Bronchial epithelial cell (primary cell): ENCODE results near the gene PYY. TPM values are rescaled to one million over a fixed set of nuclear protein-coding genes. Genes with fewer than 3 reads are reported as not detected.
A peak's percentile ranks its signal among the peaks of the same experiment; 100 is the strongest.

Experiments used
- DNase-seq: peaks from one replicate; pipeline ENCODE4 v3.0.0-alpha.2; 2010; ENCODE audit warnings: low read depth
- FAIRE-seq: peaks from 2 replicates; lab custom pipeline; 2011; peaks lifted over from hg19 to GRCh38; lab: Jason Lieb, UNC
- H3K27me3 ChIP-seq: 2 replicates; pipeline ENCODE4 v1.5.1; 2011; ENCODE audit warnings: low read length; ENCODE audit not compliant: control insufficient read depth, insufficient read depth
- H3K36me3 ChIP-seq: 2 replicates; pipeline ENCODE4 v1.5.1; 2011; ENCODE audit warnings: low read length; ENCODE audit not compliant: control insufficient read depth, insufficient read depth
- H3K4me3 ChIP-seq: 2 replicates; pipeline ENCODE4 v1.5.1; 2011; ENCODE audit warnings: mild to moderate bottlenecking, low read depth, low read length, control low read depth
- CTCF ChIP-seq: IDR thresholded peaks from 2 replicates; pipeline ENCODE4 v1.5.1; 2011; ENCODE audit warnings: mild to moderate bottlenecking, moderate library complexity, low read length, control low read depth, inconsistent platforms; ENCODE audit not compliant: insufficient read depth, severe bottlenecking
- total RNA-seq: library from RNA; depleted of rRNA; stranded (reverse); fragments of >200 nt; gene quantifications from 2 replicates; pipeline ENCODE4 v1.2.1, GENCODE V29; 2014

PYY gene
- total RNA-seq, 1 donor from 2014 or later, result 0.79 TPM

DNA sequence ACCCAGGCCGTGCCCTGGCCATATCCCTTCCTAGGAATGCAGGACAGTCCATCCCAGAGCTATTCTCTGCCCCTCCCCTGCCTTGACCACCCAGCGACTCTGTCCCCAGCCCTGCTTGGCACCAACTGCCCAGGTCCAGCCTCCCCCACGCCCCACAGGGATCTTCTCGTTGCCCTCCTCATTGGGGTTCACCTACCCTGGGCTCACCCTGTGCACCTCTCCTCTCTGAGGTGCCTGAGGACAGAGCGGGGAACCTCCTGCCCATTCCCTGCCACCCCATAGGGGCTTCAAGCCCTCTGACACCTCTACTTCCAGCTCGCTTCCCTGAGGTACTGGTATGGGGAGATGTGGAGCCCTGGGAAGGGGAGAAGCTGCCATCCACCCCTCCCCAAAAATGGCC lies 40.2 kb downstream of the PYY start:
- DNase-seq (no peak), FAIRE-seq (no peak)
- Histone ChIP-seq H3K4me3 (no peak overlapping the region), H3K27me3 (peaks cover 3% of the 10 kb centered on the region), H3K36me3 (no peaks in the 10 kb centered on the region)
- no peak for TF ChIP-seq CTCF

DNA sequence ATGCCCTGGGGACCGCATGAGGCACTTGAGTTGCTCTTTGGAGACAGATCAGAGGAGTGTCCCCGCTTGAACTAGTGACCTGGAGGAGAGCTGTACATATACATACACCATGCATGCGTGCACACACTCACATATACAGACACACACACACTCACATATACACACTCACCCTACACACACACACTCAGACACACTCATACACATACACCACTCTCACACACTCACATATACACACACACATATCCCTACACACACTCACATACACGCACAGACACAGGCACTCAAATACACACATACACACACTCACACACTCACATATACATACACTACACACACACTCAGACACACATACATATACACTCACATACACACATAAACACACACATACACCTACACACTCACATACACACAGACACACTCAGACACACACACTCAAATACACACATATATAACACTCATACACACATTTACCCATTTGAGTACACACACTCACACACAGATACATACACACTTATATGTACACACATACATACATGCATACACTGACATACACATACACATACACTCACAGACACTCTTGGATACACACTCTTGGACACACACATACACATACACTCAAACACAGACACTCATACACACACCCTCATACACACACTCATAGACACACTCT lies 41.0 kb downstream of the PYY start:
- H3K27me3 ChIP-seq, result peaks cover 5% of the 10 kb centered on the region
- TF ChIP-seq CTCF, result no peak
- H3K4me3 ChIP-seq, result no peak overlapping the region
- H3K36me3 ChIP-seq, result no peaks in the 10 kb centered on the region
- no peak for DNase-seq
- FAIRE-seq, result no peak

- no peak overlapping the region for H3K4me3 ChIP-seq
- peaks cover 10% of the 10 kb centered on the region for H3K27me3 ChIP-seq
- DNase-seq (no peak), FAIRE-seq (no peak)
- TF ChIP-seq CTCF, result no peak
- no peaks in the 10 kb centered on the region for H3K36me3 ChIP-seq
These were observed 41.8 kb downstream of the PYY start for GRCh38 chr17:43911904-43912303.

GRCh38 chr17:43909537-43910231 lies 44.1 kb downstream of the PYY start:
- TF ChIP-seq CTCF, result no peak
- H3K27me3 ChIP-seq, result peaks cover 22% of the 10 kb centered on the region
- FAIRE-seq (no peak), DNase-seq (no peak)
- H3K4me3 ChIP-seq, result no peak overlapping the region
- no peaks in the 10 kb centered on the region for H3K36me3 ChIP-seq

GRCh38 chr17:43907998-43908721 lies 45.6 kb downstream of the PYY start:
- no peaks in the 10 kb centered on the region for H3K36me3 ChIP-seq
- no peak for FAIRE-seq
- DNase-seq, result peak; percentile 47
- H3K27me3 ChIP-seq, result peaks cover 22% of the 10 kb centered on the region
- H3K4me3 ChIP-seq, result no peak overlapping the region
- TF ChIP-seq CTCF, result no peak
